GM18498 (cell line): Measurements from ENCODE around the gene AMOTL1.
A peak's percentile ranks its signal among the peaks of the same experiment; 100 is the strongest.

Source experiments
- ATAC-seq: cut with Tn5 transposase; IDR thresholded peaks from one replicate; pipeline ENCODE4 v1.9.1; 2021; ENCODE audit warnings: mild to moderate bottlenecking, moderate library complexity; ENCODE audit not compliant: unreplicated experiment

The AMOTL1 gene

DNA sequence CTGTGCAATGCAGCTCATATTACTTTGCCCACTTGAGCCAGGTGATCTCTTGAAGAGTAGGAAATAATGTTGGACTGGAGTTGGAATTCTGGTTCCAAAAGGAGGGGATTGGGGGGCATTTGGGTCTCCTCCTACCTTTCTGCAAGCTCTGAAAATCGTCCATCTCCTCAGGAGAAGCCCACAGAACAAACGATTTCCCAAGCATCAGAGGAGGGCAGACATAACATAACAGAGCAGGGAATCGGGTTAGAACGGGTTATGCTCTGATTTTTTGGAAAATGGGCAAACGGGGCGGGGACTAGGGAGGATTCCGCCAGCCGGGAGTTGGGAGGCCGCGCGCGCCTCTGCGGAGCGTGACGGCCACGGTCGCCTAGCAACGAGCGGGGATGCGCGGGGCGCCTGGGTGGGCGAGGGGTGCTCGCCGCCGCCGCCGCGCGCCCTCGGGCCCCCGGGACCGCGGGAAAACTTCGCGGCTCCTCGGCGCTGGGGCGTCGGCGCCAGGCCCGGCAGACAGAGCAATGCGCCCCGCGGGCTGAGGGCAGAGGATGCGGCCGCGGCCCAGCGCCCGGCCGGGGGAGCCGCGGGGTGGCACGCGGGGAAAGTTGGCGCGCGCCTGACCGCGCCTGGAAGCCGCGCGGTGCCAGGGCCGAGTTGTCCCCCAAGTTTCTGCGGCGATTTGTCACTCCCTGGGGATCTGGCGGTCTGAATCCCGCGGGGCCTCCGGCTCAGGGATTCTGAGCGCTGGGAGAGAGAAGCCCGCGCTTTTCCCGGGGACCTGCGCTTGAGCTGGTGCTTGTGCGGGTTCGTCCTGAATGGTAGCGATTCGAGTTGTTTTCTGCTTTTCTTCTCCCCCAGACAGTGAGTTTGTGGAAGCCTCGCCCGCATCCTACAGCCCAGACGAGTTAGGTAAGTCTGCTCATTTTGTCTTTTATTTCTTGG, 27.8 kb upstream of the AMOTL1 start:
- ATAC-seq, result peak; percentile 33

DNA sequence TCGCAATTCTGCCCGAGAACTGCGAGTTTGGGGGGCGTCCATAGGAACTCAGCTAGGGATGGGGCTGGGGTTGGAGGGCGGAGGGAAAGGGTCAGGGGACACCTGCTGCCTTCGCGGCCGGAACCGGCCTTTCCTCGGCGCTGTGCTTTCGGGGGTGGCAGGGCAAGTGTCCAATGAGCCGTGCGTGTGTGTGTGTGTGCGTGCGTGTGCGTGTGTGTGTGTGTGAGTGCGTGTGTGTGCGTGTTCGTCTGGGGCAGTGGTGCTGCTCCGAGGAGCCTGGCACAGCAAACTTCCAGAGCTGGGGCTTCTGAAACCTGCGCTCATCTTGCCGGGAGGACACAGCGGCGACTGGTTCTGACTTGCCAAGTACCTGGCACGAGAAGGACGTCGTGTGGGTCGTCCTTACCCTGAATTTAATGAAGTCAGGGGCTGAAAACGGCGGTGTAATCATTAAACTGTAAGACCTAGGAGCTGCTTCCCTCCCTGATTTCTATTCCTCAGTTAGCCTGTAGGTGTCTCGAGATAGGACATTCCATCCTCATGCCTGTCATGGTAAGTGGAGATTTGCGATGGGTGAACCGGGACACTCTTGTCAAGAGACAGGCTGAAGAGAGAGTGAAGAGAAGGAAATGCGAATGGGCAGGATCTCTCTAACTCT, 27.0 kb upstream of the AMOTL1 start:
- peak; percentile 63 for ATAC-seq

DNA sequence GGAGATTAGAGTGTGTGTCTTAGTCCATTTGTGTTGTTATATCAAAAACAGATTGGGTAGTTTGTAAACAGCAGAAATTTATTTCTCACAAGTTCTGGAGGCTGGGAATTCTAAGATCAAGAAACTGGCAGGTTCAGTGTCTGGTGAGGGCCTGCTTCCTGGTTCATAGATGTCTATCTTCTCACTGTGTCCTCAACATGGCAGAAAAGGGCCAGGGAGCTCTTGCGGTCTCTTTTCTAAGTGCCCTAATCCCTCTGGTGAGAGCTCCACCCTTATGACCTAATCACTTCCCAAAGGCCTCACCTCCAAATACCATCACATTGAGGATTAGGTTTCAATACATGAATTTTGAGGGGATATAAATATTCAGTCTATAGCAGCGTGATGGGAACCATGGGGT, 25.5 kb upstream of the AMOTL1 start:
- ATAC-seq, result no peak

DNA sequence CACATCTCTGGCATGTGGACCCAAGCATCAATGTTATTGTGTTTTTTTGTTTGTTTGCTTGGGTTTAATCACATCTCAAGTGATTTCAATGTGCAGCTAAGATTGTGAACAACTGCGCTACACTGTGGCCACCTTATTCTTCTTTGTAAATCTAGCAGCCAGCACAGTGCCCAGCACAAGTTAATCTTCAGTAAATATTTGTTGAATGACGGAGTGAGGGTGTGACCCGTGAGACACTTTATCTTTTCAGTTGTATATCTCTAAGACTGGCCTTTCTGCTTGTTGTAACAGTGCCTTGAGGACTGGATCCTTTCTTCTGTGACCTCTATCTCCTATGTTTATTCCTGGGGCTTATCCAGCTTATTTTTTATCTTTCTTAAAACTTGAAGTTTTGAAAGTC, 21.4 kb upstream of the AMOTL1 start:
- ATAC-seq, result no peak

DNA sequence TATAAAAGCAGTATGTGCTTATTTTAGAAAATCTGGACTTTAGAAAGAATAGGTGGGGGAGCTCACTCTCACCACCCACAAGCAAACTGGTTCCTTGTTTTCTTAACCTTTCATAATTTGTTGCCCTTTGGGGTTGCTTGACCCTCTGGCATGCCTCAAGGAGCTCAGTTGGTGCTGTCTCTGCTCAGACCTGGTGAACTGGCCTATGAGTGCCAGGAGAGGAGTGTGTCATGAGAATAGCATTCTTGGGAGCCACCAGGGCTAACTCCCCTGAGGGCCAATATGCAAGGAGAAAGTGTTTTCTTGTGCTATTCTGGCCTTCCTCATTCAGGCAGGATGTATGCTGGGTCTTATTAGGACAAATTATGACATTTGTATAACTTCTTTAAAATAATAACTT, 21.0 kb upstream of the AMOTL1 start:
- no peak for ATAC-seq

DNA sequence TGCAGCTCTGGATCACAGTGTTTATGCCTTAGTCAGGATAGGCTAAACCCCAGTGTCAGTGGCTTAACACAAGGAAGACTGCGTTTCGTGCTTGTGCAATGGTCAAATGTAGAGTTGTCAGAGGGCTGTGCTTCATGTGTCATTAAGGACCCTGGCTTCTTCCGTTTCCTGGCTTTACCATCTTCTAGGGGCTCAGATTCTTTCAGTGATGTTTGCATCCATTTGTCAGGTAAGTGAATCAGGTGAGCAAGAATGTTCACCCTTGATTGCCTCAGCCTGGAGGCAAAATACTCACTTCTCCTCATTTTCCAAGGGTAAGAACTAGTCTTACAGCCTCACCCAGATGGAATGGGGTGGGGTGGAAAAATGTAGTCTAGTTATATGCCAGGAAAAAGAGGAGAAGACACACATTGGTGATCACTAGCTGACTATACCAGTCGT, 20.5 kb upstream of the AMOTL1 start:
- no peak for ATAC-seq

DNA sequence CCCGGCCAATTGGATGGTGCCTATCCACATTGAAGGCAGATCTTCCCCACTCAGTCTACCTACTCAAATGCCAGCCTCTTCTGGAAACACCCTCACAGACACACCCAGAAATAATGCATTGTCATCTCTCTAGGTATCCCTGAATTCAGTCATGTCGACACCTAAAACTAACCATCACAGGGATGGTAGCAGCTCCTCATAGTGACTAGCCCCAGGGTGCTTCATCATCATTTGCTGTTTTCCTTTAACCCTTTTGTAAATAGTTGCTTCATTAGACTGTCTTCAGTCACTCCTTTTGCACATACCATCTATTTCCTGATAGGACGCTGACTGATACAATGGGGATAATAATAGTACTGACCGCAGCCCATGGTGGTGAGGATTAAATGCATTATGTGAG, 18.8 kb upstream of the AMOTL1 start:
- ATAC-seq, result no peak

DNA sequence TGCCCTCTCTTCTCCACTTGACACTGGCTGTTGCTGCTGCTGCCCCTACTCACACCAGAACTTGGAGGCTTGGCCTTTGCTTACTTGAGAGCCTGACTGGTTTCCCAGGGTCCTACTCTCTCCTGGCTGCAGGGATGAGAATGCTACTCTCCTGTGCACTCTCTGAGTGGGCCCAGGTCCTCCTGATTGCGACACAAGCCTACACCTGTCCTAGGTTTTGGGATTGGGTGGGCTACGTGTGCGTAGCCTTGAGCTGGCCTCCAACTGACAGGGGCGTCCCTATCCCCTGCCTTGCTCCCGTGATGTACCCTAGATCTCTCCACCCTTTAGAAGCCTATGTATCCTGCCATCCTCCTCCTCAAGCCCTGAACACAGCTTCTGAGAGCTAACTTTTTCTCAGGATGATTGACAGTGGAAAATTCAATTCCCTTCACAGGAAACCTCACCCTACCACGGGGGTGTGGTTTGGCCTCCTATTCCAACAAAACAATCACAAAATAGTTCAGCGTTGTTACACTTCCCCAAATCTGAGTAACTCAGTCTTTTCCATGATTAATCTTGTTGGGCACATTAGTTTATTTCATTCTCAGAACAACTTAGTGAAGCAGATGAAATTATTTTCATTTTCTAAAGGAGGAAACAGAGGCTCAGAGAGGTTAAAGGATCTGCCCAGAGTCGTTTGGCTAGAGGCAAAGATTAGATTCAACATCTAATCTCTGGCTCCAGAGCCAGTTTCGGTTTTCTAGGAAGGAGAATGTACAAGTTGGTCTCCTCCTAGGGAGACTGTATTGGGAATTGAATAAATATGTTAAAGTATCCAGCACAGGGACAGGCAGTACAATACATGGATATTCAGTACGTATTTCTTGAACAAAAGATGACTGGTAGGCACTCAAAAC, 17.6 kb upstream of the AMOTL1 start:
- ATAC-seq, result no peak

DNA sequence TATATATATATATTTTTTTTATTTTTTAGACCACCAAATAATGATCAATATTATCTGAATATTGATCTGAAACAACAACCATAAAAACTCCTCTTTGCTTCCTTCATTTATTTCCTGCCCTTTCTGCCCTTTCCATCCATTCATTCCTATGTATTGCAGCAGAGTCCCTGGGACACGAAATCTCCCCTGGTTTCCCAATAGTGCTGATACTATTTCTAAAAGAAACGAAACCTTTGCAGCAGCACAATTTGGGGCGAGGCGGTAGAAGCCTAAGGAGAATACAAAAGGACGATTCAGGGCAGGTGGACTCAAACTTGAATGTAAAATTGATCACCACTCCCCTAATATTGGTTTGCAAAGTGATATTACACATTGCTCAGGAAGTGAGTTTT, 16.9 kb upstream of the AMOTL1 start:
- no peak for ATAC-seq

DNA sequence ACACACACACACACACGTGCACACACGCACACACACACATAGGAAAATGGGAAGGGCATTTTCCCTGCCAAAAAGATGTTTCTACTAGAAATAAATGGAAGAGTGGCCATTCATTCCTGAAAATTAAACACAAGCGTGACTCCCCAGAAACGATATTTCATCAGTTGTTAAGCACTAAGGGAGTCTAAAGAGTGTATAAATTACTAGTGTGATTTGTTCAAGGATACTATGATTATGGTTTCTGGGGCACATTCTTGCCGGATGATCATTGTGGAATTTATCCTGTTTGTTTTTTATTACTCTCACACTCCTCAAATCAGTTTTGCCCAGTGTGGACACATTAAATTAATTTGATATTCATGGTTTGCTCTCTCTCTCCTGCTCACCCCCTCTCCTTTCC, 16.4 kb upstream of the AMOTL1 start:
- ATAC-seq, result no peak

DNA sequence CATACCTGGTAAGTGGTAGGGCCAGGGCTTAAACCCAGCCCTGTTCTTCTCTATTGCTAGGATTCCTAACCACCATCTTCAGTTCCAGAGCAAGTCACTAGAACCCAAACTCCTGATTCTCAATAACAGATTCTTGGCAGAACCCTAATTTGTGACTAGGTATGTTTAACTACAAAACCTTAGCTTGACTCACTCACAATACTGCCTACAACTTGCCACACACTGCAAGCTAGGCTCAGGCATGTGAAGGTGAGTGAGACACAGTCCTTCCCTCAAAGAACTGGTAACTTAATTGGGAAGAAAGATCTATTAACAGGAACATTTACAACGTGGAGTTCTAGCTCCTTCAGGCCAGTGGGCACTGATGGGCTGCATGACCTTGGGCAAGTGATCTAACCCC, 14.5 kb upstream of the AMOTL1 start:
- ATAC-seq, result no peak

DNA sequence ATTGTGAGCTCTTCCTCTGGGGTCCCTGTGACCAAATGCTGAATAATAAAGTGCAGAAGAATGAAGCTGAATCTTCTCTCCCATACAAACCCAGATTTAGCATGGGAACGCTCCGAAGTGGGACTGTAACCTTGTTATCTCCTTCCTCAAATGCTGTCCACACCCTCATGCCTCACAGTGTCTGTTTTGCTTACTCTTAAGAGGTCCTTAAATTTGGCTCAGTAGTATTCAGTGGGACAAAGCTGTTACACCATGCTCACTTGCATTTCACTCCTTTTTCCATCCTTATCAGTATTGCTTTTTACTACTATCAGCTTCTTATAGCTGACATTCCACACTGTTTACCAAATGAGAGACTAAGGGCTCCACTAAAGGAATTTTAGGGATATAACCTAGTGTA, 13.8 kb upstream of the AMOTL1 start:
- no peak for ATAC-seq

DNA sequence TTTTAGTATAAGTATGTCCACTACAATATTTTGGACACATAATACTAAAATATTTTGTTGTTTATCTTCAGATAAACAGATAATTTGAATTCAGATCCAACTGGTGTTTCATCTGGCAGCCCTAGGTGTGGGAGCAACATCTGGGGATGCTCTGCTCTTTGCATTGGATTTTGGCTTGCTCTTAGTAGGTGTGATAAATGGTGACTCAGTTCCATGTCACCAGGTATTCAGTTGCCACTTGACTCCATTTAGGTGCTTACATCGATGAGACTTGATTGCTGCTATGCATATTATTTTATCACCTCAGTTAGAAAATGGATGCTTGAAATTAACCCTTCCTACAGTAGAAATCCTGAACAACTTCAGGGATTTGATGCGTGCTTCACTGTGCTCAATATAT, 13.3 kb upstream of the AMOTL1 start:
- ATAC-seq, result no peak

DNA sequence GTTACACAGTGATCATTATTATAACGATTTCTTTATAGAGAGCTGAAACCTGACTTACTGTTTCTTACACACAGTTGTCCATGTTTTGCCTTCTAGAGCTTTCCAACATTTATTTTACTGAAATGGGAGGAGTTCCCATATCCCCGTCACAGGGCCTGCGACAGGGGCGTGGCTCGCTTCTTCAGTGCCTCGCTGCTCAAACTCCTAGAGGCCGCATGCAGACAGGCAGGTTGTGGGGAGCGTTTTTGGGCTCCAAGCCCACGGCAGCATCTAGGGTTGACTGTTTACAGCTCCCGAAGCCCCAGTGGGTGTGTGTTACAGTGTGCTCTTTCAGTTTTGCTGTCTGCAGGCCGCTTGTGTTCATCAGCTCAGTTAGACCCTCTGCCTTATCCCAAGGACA, 12.7 kb upstream of the AMOTL1 start:
- ATAC-seq, result no peak

DNA sequence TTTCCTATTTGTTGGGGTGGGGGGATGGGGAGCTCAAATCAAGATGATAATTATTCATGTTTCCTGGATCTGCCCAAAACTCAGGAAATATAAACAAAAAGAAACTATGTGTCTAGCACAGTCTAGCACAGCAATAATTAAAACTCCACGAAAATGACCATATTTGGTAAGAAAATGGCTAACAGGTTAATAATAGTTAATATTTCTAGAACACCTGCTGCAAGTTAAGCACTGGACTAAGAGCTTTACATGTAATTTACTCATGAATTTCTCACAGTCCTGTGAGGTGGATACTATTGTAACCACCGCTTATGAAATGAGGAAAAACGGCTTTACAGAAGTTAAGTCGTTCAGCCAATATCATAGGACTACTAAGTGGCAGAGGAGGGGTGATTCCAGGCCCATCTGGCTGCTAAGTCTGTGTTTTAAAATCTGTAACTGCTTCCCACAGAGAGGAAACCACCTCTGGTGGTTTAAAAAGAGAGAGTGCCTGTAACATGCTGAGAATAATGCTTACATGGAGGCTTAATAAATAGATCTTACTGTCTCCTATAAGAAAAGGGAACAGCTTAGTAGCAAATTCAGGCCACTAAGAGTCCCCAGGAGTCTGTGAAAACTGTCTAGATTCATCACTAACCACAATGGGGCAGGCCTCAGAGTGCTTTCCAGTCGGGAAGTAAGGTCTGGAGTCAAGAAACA, 11.0 kb upstream of the AMOTL1 start:
- ATAC-seq, result peak; percentile 53

DNA sequence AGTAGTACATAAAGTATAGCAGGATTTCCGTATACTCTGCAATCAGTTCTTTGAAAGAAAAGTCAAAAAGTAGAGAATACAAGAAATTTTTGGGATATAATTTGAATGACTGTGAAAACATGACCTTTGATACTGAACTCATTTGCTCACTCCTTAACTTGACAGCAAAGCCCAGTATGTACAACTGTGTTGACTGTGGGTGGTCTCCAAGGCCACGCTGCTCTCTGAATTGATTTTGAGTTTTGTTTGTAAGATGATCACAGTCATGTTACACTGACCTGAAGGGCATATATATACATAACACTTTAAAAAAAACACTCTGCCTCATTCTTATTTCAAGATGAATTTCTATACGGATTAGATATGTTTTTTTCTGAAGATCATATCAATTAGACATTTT, 9.5 kb upstream of the AMOTL1 start:
- no peak for ATAC-seq

DNA sequence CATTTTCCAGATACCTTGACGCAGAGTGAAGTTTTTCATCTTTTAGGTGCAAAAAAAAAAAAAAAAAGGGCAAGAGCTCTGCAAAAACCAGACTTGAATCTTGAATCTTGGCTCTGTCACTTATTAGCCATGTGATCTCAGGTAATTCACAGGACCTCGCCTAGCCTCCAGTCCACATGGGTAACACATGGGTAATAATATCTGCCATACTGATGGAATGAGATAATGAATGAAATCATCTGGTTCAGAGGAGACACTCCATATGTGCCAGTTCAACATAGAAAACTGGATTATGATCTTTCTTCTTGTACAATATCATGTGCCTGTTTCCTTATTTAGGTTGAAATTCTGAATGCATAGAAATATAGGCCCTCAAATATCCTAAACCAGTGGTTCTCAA, 8.6 kb upstream of the AMOTL1 start:
- ATAC-seq, result no peak

DNA sequence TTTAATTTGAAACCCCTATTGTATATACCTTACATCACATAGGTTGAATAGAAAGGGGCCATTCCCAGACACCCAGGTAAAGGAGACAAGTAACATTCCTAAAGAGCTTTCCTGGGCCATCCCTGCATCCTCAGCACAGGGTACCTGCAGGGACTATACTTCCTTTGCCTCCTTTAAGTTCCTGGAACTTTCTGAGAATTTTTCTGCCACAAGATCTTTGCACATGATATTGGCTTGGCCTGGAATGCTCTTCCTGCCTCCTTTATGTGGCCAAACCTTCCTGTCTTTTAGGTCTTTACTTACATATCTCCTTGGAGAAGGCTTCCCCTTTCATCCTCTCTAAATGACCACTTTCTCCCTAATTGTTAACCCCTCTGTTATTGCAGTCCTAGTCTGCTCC, 7.9 kb upstream of the AMOTL1 start:
- ATAC-seq, result no peak

DNA sequence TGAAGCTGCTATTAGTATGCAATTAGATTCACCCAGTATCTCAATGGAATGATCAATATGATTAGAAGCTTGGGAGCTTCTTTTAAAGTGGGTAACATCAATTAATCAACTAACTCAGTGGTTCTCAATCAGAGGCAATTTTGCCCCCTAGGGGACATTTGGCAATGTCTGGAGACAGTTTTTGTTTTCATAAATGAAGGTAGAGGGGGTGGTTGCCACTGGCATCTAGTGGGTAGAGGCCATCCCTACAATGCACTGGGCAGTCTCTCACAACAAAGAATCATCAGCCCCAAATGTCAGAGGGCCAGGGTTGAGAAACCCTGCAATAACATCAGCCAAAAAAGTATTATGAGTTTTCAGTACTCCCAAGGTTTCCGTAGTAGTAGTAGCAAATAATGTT, 5.9 kb upstream of the AMOTL1 start:
- no peak for ATAC-seq

DNA sequence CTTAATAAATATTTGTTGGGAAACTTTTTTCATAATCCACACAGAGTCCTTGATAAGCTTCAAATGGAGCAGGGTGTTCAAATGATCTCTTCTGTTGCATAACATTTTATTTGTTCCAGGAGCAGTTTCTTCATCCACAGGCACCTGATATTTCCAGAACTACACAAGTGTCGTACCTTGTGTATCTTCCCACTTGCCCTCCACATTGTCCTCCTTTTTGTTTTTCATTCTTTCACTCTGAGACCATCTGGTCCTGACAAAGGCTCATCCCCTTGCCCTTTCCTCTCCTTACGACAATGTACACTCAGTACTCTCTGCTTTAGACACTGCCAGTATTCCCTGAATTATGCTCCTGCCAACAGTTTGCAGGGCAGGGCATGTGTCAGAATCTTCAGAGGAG, 5.2 kb upstream of the AMOTL1 start:
- no peak for ATAC-seq

DNA sequence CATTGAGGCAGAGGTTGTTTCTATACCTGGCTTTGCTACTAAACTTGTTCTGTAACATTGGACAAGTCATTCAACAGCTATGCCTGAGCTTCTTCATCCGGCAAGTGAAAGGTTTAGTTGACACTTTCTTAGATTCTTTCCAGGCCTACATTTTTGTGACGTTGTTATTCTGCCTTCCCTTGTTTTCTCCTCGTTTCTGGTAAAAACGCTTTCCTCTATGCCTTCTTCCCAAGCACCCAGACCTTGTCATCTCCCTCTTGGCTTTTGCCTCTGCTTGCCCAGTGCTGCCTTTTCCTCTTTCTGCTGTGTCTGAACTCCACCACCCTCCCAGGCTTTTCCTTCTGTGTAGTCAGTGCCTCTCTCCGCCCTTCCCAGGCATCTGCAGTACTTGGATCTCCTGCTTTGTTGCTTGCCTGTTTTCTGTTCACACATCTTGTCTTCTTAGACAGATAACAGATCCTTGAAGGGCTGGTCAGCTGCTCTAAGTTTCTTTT, 1.4 kb upstream of the AMOTL1 start:
- no peak for ATAC-seq
